DMS153 treated with DMSO at 0.1 percent for 48 hours (cell line): ENCODE measurements around the gene P2RX3.

Experiments used
- DNase-seq: peaks from one replicate; lab custom pipeline; 2025; ENCODE audit not compliant: unreplicated experiment; lab: John Stamatoyannopoulos, UW

The P2RX3 gene

GRCh38 chr11:57414612-57415212, 76.6 kb downstream of the P2RX3 start:
- DNase-seq, result no peak

DNA sequence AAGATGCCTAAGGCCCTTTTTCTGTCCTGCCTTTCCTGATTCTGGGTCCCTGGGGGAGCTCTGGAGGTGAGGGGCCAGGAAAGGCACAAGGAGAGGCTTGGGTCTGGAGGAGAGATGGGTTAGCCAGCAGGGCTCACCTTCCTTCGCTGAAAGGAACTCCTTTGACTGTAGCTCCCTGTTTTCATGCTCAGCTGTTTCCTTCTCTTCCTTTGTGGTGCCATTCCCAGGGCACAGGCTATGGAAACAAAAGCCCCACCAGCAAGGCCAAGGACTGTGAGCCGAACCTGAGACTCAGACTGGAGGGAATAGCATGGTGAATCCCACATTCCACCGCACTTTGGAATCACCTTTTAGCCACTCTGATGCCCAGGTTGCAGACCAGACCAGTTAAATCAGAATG, 78.3 kb downstream of the P2RX3 start:
- no peak for DNase-seq

DNA sequence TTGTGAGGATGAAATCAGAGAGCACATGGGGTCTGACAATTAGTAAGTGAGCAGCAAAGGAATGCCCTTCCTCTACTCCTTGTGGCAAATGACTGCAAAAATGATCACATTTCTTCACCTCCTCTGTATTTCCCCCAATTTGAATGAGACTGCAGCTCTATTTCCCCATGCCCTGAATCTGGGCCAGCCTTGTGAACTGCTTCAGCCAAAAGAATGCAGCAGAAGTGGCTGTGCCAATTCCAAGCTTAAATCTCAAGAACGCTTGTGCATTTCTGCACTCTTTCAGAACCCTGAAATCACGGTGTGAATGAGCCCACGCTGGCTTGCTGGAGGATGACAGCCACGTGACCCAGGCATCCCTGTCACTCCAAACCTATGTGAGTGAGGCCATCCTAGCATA, 78.9 kb downstream of the P2RX3 start:
- no peak for DNase-seq

- DNase-seq, result no peak
Measured at GRCh38 chr11:57418131-57418530, 80.0 kb downstream of the P2RX3 start.

GRCh38 chr11:57419146-57419545, 81.0 kb downstream of the P2RX3 start:
- DNase-seq, result no peak

GRCh38 chr11:57421066-57421465, 82.9 kb downstream of the P2RX3 start:
- no peak for DNase-seq

DNA sequence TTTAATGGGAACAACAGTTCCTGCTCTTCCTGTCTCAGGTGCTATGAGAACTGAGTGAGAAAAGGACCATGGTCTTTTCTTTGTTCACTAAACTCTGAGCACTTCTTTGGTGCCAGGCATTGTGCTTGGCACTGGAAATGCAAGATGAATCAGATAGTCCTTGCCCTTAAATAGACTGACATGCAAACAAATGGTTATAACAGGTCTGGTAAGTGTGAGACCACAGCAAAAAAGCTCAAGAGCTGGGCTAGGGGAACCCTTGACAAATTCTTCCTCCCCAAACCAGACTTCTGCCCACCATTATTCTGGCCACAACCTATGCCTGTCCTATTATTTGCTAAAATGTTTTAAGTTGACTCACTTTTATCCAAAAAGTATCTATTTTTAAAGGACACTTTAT, 83.7 kb downstream of the P2RX3 start:
- DNase-seq, result no peak
